ENCODE results near the gene INPP5J.

GRCh38 chr22:31148953-31149627 is 26.3 kb downstream of the INPP5J start:
- TF ChIP-seq, protein P1, sequence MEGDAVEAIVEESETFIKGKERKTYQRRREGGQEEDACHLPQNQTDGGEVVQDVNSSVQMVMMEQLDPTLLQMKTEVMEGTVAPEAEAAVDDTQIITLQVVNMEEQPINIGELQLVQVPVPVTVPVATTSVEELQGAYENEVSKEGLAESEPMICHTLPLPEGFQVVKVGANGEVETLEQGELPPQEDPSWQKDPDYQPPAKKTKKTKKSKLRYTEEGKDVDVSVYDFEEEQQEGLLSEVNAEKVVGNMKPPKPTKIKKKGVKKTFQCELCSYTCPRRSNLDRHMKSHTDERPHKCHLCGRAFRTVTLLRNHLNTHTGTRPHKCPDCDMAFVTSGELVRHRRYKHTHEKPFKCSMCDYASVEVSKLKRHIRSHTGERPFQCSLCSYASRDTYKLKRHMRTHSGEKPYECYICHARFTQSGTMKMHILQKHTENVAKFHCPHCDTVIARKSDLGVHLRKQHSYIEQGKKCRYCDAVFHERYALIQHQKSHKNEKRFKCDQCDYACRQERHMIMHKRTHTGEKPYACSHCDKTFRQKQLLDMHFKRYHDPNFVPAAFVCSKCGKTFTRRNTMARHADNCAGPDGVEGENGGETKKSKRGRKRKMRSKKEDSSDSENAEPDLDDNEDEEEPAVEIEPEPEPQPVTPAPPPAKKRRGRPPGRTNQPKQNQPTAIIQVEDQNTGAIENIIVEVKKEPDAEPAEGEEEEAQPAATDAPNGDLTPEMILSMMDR (IDR thresholded peaks at IDR 0.05; ENCODE audit: poor library complexity): peak; percentile 80
- no peak for TF ChIP-seq EZH2phosphoT487 (IDR thresholded peaks at IDR 0.05; ENCODE audit: low read depth, severe bottlenecking, unreplicated experiment)

All from hepatocyte (in vitro differentiated cells).